Heart left ventricle (tissue), 16 donors: Measurements from ENCODE around the gene SMARCAL1. TPM values are rescaled to one million over a fixed set of nuclear protein-coding genes. Genes with fewer than 3 reads are reported as not detected.

Experiments
- ATAC-seq, 4 donors: fragments of 200-7000 bp; cut with Tn5 transposase; one replicate each; pipeline ENCODE4 v1.9.1; 2020 to 2022; ENCODE audit warnings: moderate library complexity in 4 of 4, mild to moderate bottlenecking in 3 of 4, moderate number of reproducible peaks in 1 of 4
- DNase-seq, 5 donors: peaks; one replicate each; pipeline ENCODE4 v3.0.0-alpha.2; 2020
- H3K27ac ChIP-seq, 12 donors: fragments of 200-600 bp; sonication (generic) in 4 of 12; one replicate each; pipeline versions ENCODE4 v1.5.0 to v1.8.0; 2016 to 2022; ENCODE audit warnings: mild to moderate bottlenecking in 2 of 12
- H3K27me3 ChIP-seq, 9 donors: fragments of 200-600 bp; sonication (generic) in 2 of 9; one replicate each; pipeline versions ENCODE4 v1.5.1 to v1.8.0; 2016 to 2022; ENCODE audit warnings: mild to moderate bottlenecking in 3 of 9
- H3K36me3 ChIP-seq, 9 donors: fragments of 200-600 bp; sonication (generic) in 2 of 9; one replicate each; pipeline versions ENCODE4 v1.5.0 to v1.8.0; 2018 to 2022; ENCODE audit warnings: mild to moderate bottlenecking in 2 of 9
- H3K4me1 ChIP-seq, 12 donors: fragments of 200-600 bp; sonication (generic) in 4 of 12; one replicate each; pipeline versions ENCODE4 v1.5.0 to v1.8.0; 2016 to 2022; ENCODE audit warnings: mild to moderate bottlenecking in 3 of 12
- H3K4me3 ChIP-seq, 12 donors: fragments of 200-600 bp; sonication (generic) in 4 of 12; one replicate each; pipeline versions ENCODE4 v1.5.0 to v1.8.0; 2017 to 2022; ENCODE audit warnings: mild to moderate bottlenecking in 9 of 12, moderate library complexity in 4 of 12
- H3K9me3 ChIP-seq, 12 donors: fragments of 200-600 bp; sonication (generic) in 4 of 12; one replicate each; pipeline versions ENCODE4 v1.5.0 to v1.8.0; 2016 to 2022; ENCODE audit warnings: mild to moderate bottlenecking in 1 of 12
- CTCF ChIP-seq, 12 donors: fragments of 200-600 bp; sonication (generic) in 4 of 12; IDR thresholded peaks; one replicate each; pipeline versions ENCODE4 v1.5.0 to v1.8.0; 2018 to 2022; ENCODE audit warnings: antibody characterized with exemption in 12 of 12, mild to moderate bottlenecking in 5 of 12
- POLR2A ChIP-seq, 2 donors: fragments of 450-650 bp; IDR thresholded peaks; one replicate each; pipeline ENCODE4 v1.6.1; 2017; ENCODE audit warnings: antibody characterized with exemption in 2 of 2, mild to moderate bottlenecking in 2 of 2, moderate library complexity in 2 of 2
- WGBS, 4 donors: extraction: QIAGEN DNeasy Blood & Tissue Kit in 2 of 4; methylation state at CpG; one replicate each; pipeline versions ENCODE4 v1.1.5 to v1.1.7; 2013 to 2018; 5-methylcytosine and 5-hydroxymethylcytosine counted together
- intact Hi-C, 10 donors: fragments of 100-400 bp; cut with DNase I; formaldehyde crosslinking; loops; one replicate each; pipeline versions ENCODE4 v1.11.1 to v1.14.2; 2022
- polyA plus RNA-seq, 2 donors: library from polyadenylated mRNA; stranded (reverse); fragments of 200-250 nt; gene quantifications; one replicate each; pipeline ENCODE4 v1.2.3, GENCODE V29; 2013
- total RNA-seq, 9 donors: library from RNA; depleted of rRNA in 2 of 9; stranded (reverse); fragments of >200 nt in 2 of 9; fragmentation: NEBNext Ultra II Directional in 3 of 9; extraction: Animal tissue kit (Norgen Biotek cat#: 25700) in 3 of 9; gene quantifications; one replicate each; pipeline versions ENCODE4 v1.1.0 to v1.2.4, GENCODE V29; 2016 to 2023
- donor health status: ischemic (EF 13 %, LVEDD 7.1; RV severe dilation, severe dysfunction).
- donor health status: healthy with polysubstance abuse.
- donor health status: DM: no; HTN: yes; CAD: no.
- donor health status: DM: no; HTN: no; CAD: no.
- donor health status: ischemic (EF 25% LVEDD 6.9; RV normal size, moderate dysfunction).
- donor health status: ischemic (EF 25% LVEDD 5.7; RV mildly dilated, moderate dysfunction).
- donor health status: healthy.
- donor health status: DM: yes; HTN: yes; CAD: no.
- donor health status: ischemic (EF 35%, LVEDD 5.7; RV mildly dilated, moderate dysfunction).
- donor health status: nonischemic (EF 11% LVEDD 7.7; RV severe dilation, severe dysfunction).
- donor health status: DM: yes; HTN: yes; CAD: no.
- donor health status: PGD.
- donor health status: ischemic (EF 29% LVEDD 5.4; RV normal size, mild dysfunction).
- donor health status: nonischemic (EF 23%, LVEDD 6.1; RV moderate dilation, normal function).

SMARCAL1 gene
- total and polyA plus RNA-seq, 11 donors: 5.0 to 17.1 (median 10.6) TPM

DNA sequence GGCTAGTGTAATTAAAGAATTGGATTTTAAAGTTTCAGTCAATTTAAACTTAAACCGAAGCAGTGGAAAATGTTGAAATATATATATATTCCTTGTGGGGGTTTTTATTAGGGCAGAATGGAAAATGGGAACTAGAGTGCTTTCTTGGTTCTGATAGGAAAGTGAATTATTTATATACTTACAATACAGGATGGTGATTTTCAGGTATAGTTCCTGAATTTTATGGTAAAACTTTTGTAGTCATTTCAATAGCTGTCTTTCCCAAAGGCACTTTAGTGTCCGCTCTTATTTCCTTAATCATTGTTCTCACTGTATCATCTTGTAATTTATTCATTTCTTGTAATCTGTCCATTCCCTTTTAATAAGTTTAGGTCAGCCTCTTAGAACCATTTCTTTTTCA is 88.3 kb downstream of the SMARCAL1 start:
- H3K9me3 ChIP-seq: no peaks in the 10 kb centered on the region
- no peak overlapping the region for H3K27ac ChIP-seq
- H3K4me1 ChIP-seq: peaks cover 4 to 72% (median 23%) of the 10 kb centered on the region in 12 donors
- ATAC-seq: no peak
- intact Hi-C loops: no loop called here
- 93 to 95% (median 95%) methylated on average over 2 of the region's 2 CpGs for WGBS, 4 donors
- TF ChIP-seq POLR2A (IDR thresholded peaks at IDR 0.05) (no peak), CTCF (IDR thresholded peaks at IDR 0.05) (no peak)
- no peaks in the 10 kb centered on the region for H3K27me3 ChIP-seq
- H3K36me3 ChIP-seq: peaks cover 0 to 63% (median 59%) of the 10 kb centered on the region in 9 donors
- DNase-seq: no peak
- H3K4me3 ChIP-seq: peak overlapping the region in 4 of 12 donors; percentile 78 to 96 (median 86)

DNA sequence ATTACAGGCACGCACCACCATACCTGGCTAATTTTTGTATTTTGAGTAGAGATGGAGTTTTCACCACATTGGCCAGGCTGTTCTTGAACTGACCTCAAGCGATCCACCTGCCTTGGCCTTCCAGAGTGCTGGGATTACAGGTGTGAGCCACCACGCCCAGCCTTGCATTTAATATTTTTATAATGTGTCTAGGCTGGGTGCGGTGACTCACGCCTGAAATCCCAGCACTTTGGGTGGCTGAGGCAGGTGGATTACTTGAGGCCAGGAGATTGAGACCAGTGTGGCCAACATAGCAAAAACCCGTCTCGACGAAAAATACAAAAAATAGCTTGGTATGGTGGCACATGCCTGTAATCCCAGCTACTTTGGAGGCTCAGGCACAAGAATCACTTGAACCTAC is 89.6 kb downstream of the SMARCAL1 start:
- intact Hi-C loops: no loop called here
- TF ChIP-seq CTCF (IDR thresholded peaks at IDR 0.05): no peak
- TF ChIP-seq POLR2A (IDR thresholded peaks at IDR 0.05): no peak
- no peaks in the 10 kb centered on the region for H3K27me3 ChIP-seq
- WGBS, 4 donors: 91 to 95% (median 92%) methylated on average over 8 of the region's 8 CpGs
- H3K36me3 ChIP-seq: peaks cover 0 to 72% (median 63%) of the 10 kb centered on the region in 9 donors
- H3K27ac ChIP-seq: no peak overlapping the region
- no peaks in the 10 kb centered on the region for H3K9me3 ChIP-seq
- H3K4me1 ChIP-seq: peaks cover 4 to 59% (median 23%) of the 10 kb centered on the region in 12 donors
- DNase-seq (no peak), ATAC-seq (no peak)
- no peak overlapping the region for H3K4me3 ChIP-seq

GRCh38 chr2:216502381-216503158 is 90.3 kb downstream of the SMARCAL1 start:
- DNase-seq (no peak), ATAC-seq (no peak)
- H3K27ac ChIP-seq: no peak overlapping the region
- intact Hi-C loops: no loop called here
- no peak overlapping the region for H3K4me3 ChIP-seq
- H3K36me3 ChIP-seq: peaks cover 0 to 73% (median 63%) of the 10 kb centered on the region in 9 donors
- H3K27me3 ChIP-seq: no peaks in the 10 kb centered on the region
- peaks cover 4 to 55% (median 20%) of the 10 kb centered on the region in 12 donors for H3K4me1 ChIP-seq
- H3K9me3 ChIP-seq: no peaks in the 10 kb centered on the region
- WGBS, 4 donors: 80 to 86% (median 84%) methylated on average over 7 of the region's 7 CpGs
- no peak for TF ChIP-seq POLR2A (IDR thresholded peaks at IDR 0.05)
- no peak for TF ChIP-seq CTCF (IDR thresholded peaks at IDR 0.05)

- no peak for DNase-seq
- Histone ChIP-seq H3K4me3 (no peak overlapping the region), H3K36me3 (peaks cover 0 to 73% (median 63%) of the 10 kb centered on the region in 9 donors), H3K9me3 (no peaks in the 10 kb centered on the region), H3K27ac (no peak overlapping the region), H3K4me1 (peaks cover 4 to 49% (median 16%) of the 10 kb centered on the region in 12 donors), H3K27me3 (no peaks in the 10 kb centered on the region)
- no peak for TF ChIP-seq CTCF (IDR thresholded peaks at IDR 0.05)
- no peak for TF ChIP-seq POLR2A (IDR thresholded peaks at IDR 0.05)
- WGBS, 4 donors: 85 to 91% (median 88%) methylated on average over 6 of the region's 6 CpGs
- ATAC-seq: no peak
- intact Hi-C loops: no loop called here
Measured at GRCh38 chr2:216503159-216503629, 90.9 kb downstream of the SMARCAL1 start.
